GM23338 (cell line): Measurements from ENCODE around the gene ELP2. TPM values are rescaled to one million over a fixed set of nuclear protein-coding genes. Genes with fewer than 3 reads are reported as not detected.

Experiments
- ATAC-seq: fragments of 200-7000 bp; cut with Tn5 transposase; 3 replicates; pipeline ENCODE4 v1.9.1; 2020
- DNase-seq: peaks from one replicate; pipeline ENCODE4 v3.0.0-alpha.2; 2015; ENCODE audit warnings: low spot score
- H2AFZ ChIP-seq: fragments of 200-600 bp; sonication (generic); 2 replicates; pipeline ENCODE4 v1.8.0; 2016; ENCODE audit warnings: antibody characterized with exemption, mild to moderate bottlenecking, moderate library complexity
- H3F3A ChIP-seq: fragments of 200-600 bp; sonication (generic); replicated peaks from 2 replicates; pipeline ENCODE4 v1.8.0; 2017; ENCODE audit warnings: antibody characterized with exemption, mixed run types, low read depth
- H3K27ac ChIP-seq: fragments of 200-600 bp; sonication (generic); 2 replicates; pipeline ENCODE4 v1.6.1; 2016; ENCODE audit warnings: low read depth
- H3K27me3 ChIP-seq: fragments of 200-600 bp; sonication (generic); 2 replicates; pipeline ENCODE4 v1.8.0; 2016; ENCODE audit warnings: mild to moderate bottlenecking, mixed run types, moderate library complexity; ENCODE audit not compliant: insufficient read depth
- H3K36me3 ChIP-seq: fragments of 200-600 bp; sonication (generic); 2 replicates; pipeline ENCODE4 v1.8.0; 2016; ENCODE audit warnings: mild to moderate bottlenecking; ENCODE audit not compliant: insufficient read depth
- H3K4me1 ChIP-seq: fragments of 200-600 bp; sonication (generic); 2 replicates; pipeline ENCODE4 v1.8.0; 2016; ENCODE audit warnings: mild to moderate bottlenecking, moderate library complexity; ENCODE audit not compliant: insufficient read depth
- H3K4me2 ChIP-seq: fragments of 200-600 bp; sonication (generic); 2 replicates; pipeline ENCODE4 v1.7.1; 2017; ENCODE audit warnings: mixed run types
- H3K4me3 ChIP-seq: fragments of 200-600 bp; sonication (generic); 2 replicates; pipeline ENCODE4 v1.6.1; 2016; ENCODE audit warnings: mixed run types
- H3K79me2 ChIP-seq: fragments of 200-600 bp; sonication (generic); replicated peaks from 2 replicates; pipeline ENCODE4 v1.8.0; 2017; ENCODE audit warnings: mild to moderate bottlenecking; ENCODE audit not compliant: insufficient read depth
- H3K9me2 ChIP-seq: fragments of 200-600 bp; sonication (generic); 2 replicates; pipeline ENCODE4 v1.8.0; 2017; ENCODE audit not compliant: insufficient read depth
- H4K20me1 ChIP-seq: fragments of 200-600 bp; sonication (generic); replicated peaks from 2 replicates; pipeline ENCODE4 v1.8.0; 2017; ENCODE audit warnings: mild to moderate bottlenecking; ENCODE audit not compliant: insufficient read depth
- H3K27ac Mint-ChIP-seq: 2 replicates; pipeline ENCODE4 v1.8.0; 2020; ENCODE audit warnings: inconsistent platforms, mild to moderate bottlenecking, moderate library complexity, mixed read lengths
- H3K27me3 Mint-ChIP-seq: 3 replicates; pipeline ENCODE4 v1.8.0; 2022; ENCODE audit warnings: low read depth, mild to moderate bottlenecking, moderate library complexity, mixed read lengths, inconsistent platforms; ENCODE audit not compliant: insufficient read depth, poor library complexity
- H3K36me3 Mint-ChIP-seq: 3 replicates; pipeline ENCODE4 v1.8.0; 2021; ENCODE audit warnings: low read depth, mild to moderate bottlenecking, inconsistent platforms, moderate library complexity, mixed read lengths
- H3K4me1 Mint-ChIP-seq: 3 replicates; pipeline ENCODE4 v1.8.0; 2020; ENCODE audit warnings: mild to moderate bottlenecking, inconsistent platforms, mixed read lengths
- H3K4me3 Mint-ChIP-seq: 3 replicates; pipeline ENCODE4 v1.8.0; 2021; ENCODE audit warnings: moderate library complexity, mild to moderate bottlenecking, inconsistent platforms, mixed read lengths
- H3K9me3 Mint-ChIP-seq: 3 replicates; pipeline ENCODE4 v1.8.0; 2020; ENCODE audit warnings: moderate library complexity, mild to moderate bottlenecking, inconsistent platforms, mixed read lengths
- CREB1 ChIP-seq: fragments of 250-450 bp; sonication (Bioruptor Pico); IDR thresholded peaks from 2 replicates; pipeline ENCODE4 v1.5.0; 2020; ENCODE audit warnings: low read depth, mild to moderate bottlenecking, moderate library complexity
- EZH2 ChIP-seq: fragments of 200-600 bp; sonication (generic); IDR thresholded peaks from one replicate; pipeline ENCODE4 v1.8.0; 2017; ENCODE audit warnings: antibody characterized with exemption, mild to moderate bottlenecking, low read depth; ENCODE audit not compliant: unreplicated experiment
- EZH2phosphoT487 ChIP-seq: fragments of 200-600 bp; sonication (generic); IDR thresholded peaks from one replicate; pipeline ENCODE4 v1.8.1; 2018; ENCODE audit warnings: antibody characterized with exemption; ENCODE audit not compliant: unreplicated experiment
- JUNB ChIP-seq: IDR thresholded peaks from one replicate; pipeline ENCODE4 v1.6.1; 2016; ENCODE audit warnings: antibody characterized with exemption; ENCODE audit not compliant: unreplicated experiment
- NANOG ChIP-seq: IDR thresholded peaks from 2 replicates; pipeline ENCODE4 v1.6.1; 2016; ENCODE audit warnings: antibody characterized with exemption, borderline replicate concordance
- POLR2AphosphoS5 ChIP-seq: IDR thresholded peaks from 2 replicates; pipeline ENCODE4 v1.6.1; 2016; ENCODE audit warnings: antibody characterized with exemption, low read depth
- STAT1 ChIP-seq: IDR thresholded peaks from one replicate; pipeline ENCODE4 v1.6.1; 2016; ENCODE audit warnings: antibody characterized with exemption; ENCODE audit not compliant: unreplicated experiment
- ZNF114 ChIP-seq: fragments of 250-450 bp; sonication (Bioruptor Pico); IDR thresholded peaks from 2 replicates; pipeline ENCODE4 v1.5.0; 2020; ENCODE audit warnings: mild to moderate bottlenecking, moderate library complexity
- ZNF331 ChIP-seq: fragments of 250-450 bp; sonication (Bioruptor Pico); IDR thresholded peaks from 2 replicates; pipeline ENCODE4 v1.5.0; 2020; ENCODE audit warnings: low read depth, mild to moderate bottlenecking, moderate library complexity
- polyA plus RNA-seq: library from polyadenylated mRNA; unstranded; fragments of >200 nt; fragmentation: Nextera tagmentation; extraction: Ambion mirVana; gene quantifications from 2 replicates; pipeline ENCODE4 v1.2.1, GENCODE V29; 2016
- total RNA-seq: library from RNA; depleted of rRNA; stranded (reverse); fragments of >200 nt; shearing (Covaris generic); gene quantifications from 2 replicates; pipeline ENCODE4 v1.2.3, GENCODE V29; 2014
- TF ChIP-seq, protein P1 (sequence below): fragments of 250-450 bp; sonication (Bioruptor Pico); IDR thresholded peaks from 2 replicates; pipeline ENCODE4 v1.5.0; 2020; ENCODE audit warnings: mild to moderate bottlenecking, moderate library complexity
- TF ChIP-seq, protein P2 (sequence below), 2 experiments: fragments of 200-600 bp in 1 of 2; sonication (generic) in 1 of 2; conservative IDR thresholded peaks; 2 replicates each; pipeline versions ENCODE4 v1.5.1 to v1.6.1; 2016 to 2017; ENCODE audit warnings: antibody characterized with exemption in 2 of 2, low read depth in 2 of 2, mild to moderate bottlenecking in 2 of 2, moderate library complexity in 1 of 2
- TF ChIP-seq, protein P3 (sequence below): IDR thresholded peaks from 2 replicates; pipeline ENCODE4 v1.6.1; 2016; ENCODE audit warnings: antibody characterized with exemption
- TF ChIP-seq, protein P4 (sequence below): IDR thresholded peaks from one replicate; pipeline ENCODE4 v1.6.1; 2018; ENCODE audit warnings: antibody characterized with exemption; ENCODE audit not compliant: unreplicated experiment

Gene ELP2
- total and polyA plus RNA-seq, 2 experiments from 2014 or later = 119 to 135 TPM

DNA sequence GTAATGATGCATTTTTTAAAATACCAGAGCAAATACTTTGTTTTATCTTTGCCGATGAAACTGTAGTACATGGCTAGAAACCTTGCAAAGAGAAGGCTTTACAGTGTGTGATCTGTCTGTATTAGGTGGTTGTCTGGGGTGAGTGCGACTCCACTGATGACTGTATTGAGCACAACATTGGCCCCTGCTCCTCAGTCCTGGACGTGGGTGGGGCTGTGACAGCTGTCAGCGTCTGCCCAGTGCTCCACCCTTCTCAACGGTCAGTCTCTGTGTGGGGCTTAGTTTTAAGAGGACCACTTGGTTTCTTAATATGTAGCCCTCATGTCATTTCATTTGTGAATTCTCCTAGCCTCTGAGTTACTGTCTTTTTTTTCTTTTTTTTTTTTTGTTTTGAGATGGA, 40.2 kb downstream of the ELP2 start:
- no peak for ATAC-seq
- Histone ChIP-seq H3K27me3 (no peaks in the 10 kb centered on the region), H3K79me2 (no peaks in the 10 kb centered on the region), H3K36me3 (peaks cover 42% of the 10 kb centered on the region), H3K9me2 (no peaks in the 10 kb centered on the region), H2AFZ (no peak overlapping the region), H3K27ac (no peak overlapping the region), H3K4me1 (no peaks in the 10 kb centered on the region), H3F3A (peaks cover 2% of the 10 kb centered on the region; the same call in 1 of the 2 replicates), H4K20me1 (peaks cover 7% of the 10 kb centered on the region), H3K4me3 (no peak overlapping the region), H3K4me2 (no peak overlapping the region)
- no peaks in the 10 kb centered on the region for H3K4me1 Mint-ChIP-seq
- no peaks in the 10 kb centered on the region for H3K9me3 Mint-ChIP-seq
- no peak overlapping the region for H3K4me3 Mint-ChIP-seq
- TF ChIP-seq JUNB (no peak), ZNF331 (no peak), CREB1 (no peak), EZH2phosphoT487 (no peak), EZH2 (no peak), ZNF114 (CRISPR knock-in tag) (no peak), POLR2AphosphoS5 (no peak), STAT1 (no peak), NANOG (no peak)
- TF ChIP-seq, protein P1, sequence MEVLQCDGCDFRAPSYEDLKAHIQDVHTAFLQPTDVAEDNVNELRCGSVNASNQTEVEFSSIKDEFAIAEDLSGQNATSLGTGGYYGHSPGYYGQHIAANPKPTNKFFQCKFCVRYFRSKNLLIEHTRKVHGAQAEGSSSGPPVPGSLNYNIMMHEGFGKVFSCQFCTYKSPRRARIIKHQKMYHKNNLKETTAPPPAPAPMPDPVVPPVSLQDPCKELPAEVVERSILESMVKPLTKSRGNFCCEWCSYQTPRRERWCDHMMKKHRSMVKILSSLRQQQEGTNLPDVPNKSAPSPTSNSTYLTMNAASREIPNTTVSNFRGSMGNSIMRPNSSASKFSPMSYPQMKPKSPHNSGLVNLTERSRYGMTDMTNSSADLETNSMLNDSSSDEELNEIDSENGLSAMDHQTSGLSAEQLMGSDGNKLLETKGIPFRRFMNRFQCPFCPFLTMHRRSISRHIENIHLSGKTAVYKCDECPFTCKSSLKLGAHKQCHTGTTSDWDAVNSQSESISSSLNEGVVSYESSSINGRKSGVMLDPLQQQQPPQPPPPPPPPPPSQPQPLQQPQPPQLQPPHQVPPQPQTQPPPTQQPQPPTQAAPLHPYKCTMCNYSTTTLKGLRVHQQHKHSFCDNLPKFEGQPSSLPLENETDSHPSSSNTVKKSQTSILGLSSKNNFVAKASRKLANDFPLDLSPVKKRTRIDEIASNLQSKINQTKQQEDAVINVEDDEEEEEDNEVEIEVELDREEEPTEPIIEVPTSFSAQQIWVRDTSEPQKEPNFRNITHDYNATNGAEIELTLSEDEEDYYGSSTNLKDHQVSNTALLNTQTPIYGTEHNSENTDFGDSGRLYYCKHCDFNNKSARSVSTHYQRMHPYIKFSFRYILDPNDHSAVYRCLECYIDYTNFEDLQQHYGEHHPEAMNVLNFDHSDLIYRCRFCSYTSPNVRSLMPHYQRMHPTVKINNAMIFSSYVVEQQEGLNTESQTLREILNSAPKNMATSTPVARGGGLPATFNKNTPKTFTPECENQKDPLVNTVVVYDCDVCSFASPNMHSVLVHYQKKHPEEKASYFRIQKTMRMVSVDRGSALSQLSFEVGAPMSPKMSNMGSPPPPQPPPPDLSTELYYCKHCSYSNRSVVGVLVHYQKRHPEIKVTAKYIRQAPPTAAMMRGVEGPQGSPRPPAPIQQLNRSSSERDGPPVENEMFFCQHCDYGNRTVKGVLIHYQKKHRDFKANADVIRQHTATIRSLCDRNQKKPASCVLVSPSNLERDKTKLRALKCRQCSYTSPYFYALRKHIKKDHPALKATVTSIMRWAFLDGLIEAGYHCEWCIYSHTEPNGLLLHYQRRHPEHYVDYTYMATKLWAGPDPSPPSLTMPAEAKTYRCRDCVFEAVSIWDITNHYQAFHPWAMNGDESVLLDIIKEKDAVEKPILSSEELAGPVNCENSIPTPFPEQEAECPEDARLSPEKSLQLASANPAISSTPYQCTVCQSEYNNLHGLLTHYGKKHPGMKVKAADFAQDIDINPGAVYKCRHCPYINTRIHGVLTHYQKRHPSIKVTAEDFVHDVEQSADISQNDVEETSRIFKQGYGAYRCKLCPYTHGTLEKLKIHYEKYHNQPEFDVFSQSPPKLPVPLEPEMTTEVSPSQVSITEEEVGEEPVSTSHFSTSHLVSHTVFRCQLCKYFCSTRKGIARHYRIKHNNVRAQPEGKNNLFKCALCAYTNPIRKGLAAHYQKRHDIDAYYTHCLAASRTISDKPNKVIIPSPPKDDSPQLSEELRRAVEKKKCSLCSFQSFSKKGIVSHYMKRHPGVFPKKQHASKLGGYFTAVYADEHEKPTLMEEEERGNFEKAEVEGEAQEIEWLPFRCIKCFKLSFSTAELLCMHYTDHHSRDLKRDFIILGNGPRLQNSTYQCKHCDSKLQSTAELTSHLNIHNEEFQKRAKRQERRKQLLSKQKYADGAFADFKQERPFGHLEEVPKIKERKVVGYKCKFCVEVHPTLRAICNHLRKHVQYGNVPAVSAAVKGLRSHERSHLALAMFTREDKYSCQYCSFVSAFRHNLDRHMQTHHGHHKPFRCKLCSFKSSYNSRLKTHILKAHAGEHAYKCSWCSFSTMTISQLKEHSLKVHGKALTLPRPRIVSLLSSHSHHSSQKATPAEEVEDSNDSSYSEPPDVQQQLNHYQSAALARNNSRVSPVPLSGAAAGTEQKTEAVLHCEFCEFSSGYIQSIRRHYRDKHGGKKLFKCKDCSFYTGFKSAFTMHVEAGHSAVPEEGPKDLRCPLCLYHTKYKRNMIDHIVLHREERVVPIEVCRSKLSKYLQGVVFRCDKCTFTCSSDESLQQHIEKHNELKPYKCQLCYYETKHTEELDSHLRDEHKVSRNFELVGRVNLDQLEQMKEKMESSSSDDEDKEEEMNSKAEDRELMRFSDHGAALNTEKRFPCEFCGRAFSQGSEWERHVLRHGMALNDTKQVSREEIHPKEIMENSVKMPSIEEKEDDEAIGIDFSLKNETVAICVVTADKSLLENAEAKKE (CRISPR knock-in tag) = no peak
- TF ChIP-seq, protein P2, sequence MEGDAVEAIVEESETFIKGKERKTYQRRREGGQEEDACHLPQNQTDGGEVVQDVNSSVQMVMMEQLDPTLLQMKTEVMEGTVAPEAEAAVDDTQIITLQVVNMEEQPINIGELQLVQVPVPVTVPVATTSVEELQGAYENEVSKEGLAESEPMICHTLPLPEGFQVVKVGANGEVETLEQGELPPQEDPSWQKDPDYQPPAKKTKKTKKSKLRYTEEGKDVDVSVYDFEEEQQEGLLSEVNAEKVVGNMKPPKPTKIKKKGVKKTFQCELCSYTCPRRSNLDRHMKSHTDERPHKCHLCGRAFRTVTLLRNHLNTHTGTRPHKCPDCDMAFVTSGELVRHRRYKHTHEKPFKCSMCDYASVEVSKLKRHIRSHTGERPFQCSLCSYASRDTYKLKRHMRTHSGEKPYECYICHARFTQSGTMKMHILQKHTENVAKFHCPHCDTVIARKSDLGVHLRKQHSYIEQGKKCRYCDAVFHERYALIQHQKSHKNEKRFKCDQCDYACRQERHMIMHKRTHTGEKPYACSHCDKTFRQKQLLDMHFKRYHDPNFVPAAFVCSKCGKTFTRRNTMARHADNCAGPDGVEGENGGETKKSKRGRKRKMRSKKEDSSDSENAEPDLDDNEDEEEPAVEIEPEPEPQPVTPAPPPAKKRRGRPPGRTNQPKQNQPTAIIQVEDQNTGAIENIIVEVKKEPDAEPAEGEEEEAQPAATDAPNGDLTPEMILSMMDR (conservative IDR thresholded peaks at IDR 0.05; ENCODE audit: low read depth in 2 of 2) = no peak
- TF ChIP-seq, protein P3, sequence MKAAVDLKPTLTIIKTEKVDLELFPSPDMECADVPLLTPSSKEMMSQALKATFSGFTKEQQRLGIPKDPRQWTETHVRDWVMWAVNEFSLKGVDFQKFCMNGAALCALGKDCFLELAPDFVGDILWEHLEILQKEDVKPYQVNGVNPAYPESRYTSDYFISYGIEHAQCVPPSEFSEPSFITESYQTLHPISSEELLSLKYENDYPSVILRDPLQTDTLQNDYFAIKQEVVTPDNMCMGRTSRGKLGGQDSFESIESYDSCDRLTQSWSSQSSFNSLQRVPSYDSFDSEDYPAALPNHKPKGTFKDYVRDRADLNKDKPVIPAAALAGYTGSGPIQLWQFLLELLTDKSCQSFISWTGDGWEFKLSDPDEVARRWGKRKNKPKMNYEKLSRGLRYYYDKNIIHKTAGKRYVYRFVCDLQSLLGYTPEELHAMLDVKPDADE = no peak
- TF ChIP-seq, protein P4, sequence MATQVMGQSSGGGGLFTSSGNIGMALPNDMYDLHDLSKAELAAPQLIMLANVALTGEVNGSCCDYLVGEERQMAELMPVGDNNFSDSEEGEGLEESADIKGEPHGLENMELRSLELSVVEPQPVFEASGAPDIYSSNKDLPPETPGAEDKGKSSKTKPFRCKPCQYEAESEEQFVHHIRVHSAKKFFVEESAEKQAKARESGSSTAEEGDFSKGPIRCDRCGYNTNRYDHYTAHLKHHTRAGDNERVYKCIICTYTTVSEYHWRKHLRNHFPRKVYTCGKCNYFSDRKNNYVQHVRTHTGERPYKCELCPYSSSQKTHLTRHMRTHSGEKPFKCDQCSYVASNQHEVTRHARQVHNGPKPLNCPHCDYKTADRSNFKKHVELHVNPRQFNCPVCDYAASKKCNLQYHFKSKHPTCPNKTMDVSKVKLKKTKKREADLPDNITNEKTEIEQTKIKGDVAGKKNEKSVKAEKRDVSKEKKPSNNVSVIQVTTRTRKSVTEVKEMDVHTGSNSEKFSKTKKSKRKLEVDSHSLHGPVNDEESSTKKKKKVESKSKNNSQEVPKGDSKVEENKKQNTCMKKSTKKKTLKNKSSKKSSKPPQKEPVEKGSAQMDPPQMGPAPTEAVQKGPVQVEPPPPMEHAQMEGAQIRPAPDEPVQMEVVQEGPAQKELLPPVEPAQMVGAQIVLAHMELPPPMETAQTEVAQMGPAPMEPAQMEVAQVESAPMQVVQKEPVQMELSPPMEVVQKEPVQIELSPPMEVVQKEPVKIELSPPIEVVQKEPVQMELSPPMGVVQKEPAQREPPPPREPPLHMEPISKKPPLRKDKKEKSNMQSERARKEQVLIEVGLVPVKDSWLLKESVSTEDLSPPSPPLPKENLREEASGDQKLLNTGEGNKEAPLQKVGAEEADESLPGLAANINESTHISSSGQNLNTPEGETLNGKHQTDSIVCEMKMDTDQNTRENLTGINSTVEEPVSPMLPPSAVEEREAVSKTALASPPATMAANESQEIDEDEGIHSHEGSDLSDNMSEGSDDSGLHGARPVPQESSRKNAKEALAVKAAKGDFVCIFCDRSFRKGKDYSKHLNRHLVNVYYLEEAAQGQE = no peak
- H3K27me3 Mint-ChIP-seq = peaks cover 2% of the 10 kb centered on the region
- no peak overlapping the region for H3K27ac Mint-ChIP-seq
- peaks cover 69% of the 10 kb centered on the region for H3K36me3 Mint-ChIP-seq
- DNase-seq = no peak
